Left kidney (tissue), 2 donors: ENCODE data around the gene ITGA11. TPM values are rescaled to one million over a fixed set of nuclear protein-coding genes. Genes with fewer than 3 reads are reported as not detected.

Experiments used
- DNase-seq: peaks from one replicate; pipeline ENCODE4 v3.0.0-alpha.2; 2013
- polyA plus RNA-seq: library from polyadenylated mRNA; unstranded; fragments of 120-200 nt; gene quantifications from one replicate; pipeline ENCODE4 v1.2.1, GENCODE V29; 2013; ENCODE audit not compliant: insufficient read length

ITGA11 gene
- polyA plus RNA-seq, 1 donor, result 3.6 TPM

DNA sequence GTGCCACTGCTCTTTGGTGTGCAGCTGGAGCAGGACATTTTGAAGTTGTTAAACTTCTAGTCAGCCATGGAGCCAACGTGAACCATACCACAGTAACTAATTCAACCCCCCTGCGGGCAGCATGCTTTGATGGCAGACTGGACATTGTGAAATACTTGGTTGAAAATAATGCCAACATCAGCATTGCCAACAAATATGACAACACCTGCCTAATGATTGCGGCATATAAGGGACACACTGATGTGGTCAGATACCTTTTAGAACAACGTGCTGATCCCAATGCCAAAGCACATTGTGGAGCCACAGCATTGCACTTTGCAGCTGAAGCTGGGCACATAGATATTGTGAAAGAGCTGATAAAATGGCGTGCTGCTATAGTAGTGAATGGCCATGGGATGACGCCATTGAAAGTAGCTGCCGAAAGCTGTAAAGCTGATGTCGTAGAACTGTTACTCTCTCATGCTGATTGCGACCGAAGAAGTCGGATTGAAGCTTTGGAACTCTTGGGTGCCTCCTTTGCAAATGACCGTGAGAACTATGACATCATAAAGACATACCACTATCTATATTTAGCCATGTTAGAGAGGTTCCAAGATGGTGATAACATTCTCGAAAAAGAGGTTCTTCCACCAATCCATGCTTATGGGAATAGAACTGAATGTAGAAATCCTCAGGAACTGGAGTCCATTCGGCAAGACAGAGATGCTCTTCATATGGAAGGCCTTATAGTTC, 142.2 kb downstream of the ITGA11 start:
- DNase-seq, result no peak

DNA sequence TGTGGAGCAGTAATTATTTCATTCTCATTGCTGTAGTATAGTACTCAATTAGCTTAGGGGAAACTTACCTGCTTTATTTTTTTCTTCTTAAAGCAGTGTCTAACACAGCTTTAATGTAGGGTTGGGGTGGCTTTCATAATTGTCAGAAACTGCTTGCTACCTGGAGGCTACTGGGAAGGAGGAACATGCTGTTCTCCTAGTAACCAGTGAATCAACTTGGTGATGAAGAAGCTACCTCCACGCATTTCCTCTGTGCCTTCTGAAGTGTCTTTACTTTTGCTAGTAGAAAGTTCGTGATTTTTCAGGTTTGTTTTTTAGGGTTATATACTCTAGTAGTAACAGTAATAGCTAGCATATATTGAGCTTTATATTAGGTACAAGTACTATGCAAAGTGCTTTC, 142.9 kb downstream of the ITGA11 start:
- no peak for DNase-seq

DNA sequence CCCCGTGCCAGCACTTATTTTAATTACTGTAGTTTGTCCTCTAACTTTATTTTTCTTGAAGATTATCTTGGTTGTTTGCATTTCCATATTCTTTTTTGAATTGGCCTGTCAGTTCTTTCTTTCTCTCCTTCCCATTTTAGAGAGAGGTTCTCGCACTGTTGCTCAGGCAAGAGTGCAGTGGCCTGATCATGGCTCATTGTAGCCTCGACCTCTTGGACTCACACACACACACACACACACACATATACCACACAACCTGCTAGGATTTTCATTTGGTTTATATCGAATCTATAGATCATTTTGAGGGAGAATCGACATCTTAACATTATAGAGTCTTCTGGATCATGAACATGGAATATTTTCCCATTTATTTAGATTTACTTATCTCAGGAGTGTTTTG, 145.7 kb downstream of the ITGA11 start:
- DNase-seq, result no peak

DNA sequence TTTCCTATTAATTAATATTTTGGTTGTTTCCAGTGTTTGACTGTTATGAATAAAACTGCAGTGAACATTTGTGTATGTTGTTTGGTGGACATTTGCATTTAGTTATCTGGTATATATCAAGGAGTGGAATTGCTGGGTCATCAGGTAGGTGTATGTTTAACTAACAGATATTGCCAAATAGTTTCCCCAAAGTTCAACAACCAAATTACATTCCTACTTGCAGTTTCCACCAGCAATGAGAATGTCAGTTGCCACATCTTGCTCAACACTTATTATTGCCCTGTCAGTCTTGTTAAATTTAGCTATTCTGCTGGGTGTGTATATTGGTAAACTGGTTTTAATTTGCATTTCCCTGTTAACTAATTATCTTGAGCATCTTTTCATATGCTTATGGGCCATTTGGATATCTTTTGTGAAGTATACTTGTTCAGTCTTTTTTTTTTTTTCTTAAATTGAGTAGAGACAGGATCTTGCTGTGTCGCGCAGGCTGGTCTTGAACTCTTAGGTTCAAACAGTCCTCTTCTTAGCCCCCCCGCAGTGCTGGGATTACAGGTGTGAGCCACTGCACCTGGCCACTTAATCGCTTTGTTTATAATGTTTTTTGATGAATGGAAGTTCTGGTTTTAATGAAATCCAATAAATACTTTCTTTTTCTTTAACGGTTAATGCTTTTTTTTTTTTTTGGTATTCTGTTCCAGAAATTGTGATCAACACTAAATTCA, 146.5 kb downstream of the ITGA11 start:
- DNase-seq, result no peak

DNA sequence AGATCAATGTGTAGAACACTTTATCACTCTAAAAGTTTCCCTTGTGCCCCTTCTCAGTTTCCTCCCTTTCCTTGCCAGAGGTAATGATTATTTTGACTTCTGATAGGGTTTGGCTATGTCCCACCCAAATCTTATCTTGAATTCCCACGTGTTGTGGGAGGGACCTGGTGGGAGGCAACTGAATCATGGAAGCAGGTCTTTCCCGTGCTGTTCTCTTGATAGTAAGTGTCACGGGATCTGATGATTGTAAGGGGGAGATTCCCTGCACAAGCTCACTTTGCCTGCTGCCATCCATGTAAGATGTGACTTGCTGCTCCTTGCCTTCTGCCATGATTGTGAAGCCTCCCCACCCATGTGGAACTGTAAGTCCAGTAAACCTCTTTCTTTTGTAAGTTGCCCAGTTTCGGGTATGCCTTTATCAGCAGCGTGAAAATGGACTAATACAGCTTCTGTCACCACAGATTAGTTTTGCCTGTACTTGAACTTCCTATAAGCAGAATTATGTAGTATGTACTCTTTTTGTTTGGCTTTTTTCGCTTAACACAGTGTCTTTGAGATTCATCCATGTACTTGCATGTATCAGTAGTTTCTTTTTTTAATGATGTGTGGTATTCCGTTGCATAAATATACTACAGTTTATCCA, 147.2 kb downstream of the ITGA11 start:
- DNase-seq, result no peak

DNA sequence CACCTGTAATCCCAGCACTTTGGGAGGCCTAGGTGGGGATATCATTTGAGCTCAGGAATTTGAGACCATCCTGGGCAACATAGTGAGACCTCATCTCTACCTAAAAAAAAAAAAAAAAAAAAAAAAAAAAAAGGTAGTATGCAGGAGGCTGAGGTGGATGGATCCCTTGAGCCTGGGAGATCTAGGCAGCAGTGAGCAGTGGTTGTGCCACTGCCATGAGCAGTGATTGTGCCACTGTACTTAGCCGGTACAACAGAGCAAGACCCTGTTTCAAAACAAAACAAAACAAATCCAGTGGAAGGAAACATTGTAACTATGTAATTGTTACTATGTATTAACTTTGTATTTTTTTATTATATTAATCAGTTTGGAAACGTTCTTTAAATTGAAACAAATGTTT, 148.6 kb downstream of the ITGA11 start:
- no peak for DNase-seq

DNA sequence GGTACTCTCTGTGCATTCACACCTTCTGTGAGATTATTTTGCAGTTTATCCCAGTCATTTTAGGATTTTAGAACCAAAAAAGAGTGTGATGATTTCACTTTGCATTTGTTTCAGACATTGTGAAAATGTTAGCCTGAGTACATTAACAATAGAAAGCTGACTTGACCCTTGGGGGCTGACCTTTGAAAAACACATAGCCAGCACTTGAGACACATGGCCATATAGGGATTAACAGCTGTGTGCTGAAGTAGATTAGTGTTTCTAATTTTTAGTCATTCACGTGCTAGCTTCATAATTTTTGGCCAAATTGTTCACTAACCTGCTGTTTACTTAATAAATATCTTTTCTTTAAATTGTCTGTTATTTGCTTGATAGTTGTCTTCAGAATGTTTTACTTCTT, 151.0 kb downstream of the ITGA11 start:
- DNase-seq, result no peak

DNA sequence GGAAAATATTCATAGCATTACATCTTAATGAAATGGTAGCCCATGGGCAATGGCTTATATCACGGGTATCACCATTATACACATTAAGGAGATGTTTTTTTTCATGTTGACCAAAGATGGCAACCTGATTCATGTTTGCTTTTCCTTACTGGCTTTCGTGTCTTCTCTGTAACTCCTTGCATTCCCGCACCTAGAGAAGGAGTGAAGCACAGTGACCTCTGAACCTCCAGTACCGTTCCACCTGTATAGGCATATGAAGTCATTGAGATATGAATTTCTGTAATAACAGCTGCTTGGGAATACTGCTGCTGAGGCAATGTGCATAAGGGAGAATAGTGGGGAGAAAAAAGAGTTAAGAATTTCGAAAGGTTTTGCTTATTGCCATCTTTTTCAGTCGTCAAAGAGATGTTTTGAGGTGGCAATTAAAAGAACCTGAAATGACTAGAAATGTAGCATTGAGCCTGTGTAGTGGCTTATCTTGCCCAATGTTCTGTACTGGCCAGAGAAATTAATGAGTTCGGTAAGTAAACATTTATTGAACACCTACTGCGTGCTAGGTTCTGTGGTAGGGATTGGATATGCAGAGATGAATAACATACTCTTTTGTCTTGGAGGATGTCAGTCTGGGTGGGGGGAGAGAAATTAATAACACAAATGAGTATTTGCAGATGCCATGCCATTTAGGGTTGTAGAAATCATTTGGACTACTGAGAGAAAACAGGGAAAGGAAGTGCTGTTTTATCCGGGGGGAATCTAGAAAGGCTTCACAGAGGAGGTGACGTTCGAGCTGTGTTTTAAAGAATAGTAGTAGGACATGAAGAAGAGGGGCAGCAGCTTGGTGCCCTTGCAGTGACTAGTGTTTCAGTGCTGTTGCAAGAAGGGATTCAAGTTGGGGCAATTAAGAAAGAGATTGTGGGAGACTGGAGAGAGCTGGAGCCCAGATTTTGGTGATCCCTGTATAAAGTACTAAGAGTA, 151.9 kb downstream of the ITGA11 start:
- DNase-seq, result no peak

DNA sequence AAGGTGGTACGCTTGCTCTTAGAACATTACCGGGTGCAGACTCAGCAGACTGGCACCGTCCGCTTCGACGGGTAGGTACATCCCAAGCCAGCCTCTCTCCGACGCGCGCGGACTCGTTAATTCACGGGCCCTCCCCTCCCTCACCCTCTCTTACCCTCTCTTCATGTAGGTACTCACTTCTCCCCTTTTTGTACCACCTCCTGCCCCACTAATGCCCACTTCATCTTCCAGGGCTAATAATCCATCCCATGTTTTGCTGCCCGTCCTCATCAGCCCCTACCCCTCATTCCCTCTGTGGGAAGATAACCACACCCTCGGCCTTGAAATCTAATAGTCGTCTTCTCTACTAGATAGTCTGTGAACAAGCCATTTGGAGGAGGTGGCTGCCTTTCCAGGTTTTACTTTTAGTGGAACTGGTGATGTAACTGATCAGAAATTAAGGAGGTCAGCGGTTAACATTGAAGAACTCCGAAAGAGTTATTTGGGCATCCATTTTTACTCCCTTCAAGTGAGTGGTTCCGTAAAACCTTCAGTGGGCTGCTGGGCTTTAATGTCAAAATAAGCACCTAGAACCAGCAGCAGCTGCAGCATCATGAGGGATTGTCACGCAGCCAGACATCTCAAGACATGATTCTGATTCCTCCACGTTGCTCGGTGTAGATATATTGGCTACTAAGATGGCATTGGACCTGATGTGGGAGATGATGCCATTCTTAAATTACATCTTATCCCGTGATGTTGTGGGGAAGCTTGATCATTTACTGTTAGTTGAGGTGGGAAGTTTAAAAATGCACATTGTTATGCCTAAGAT, 153.2 kb downstream of the ITGA11 start:
- DNase-seq, result peak; percentile 54

DNA sequence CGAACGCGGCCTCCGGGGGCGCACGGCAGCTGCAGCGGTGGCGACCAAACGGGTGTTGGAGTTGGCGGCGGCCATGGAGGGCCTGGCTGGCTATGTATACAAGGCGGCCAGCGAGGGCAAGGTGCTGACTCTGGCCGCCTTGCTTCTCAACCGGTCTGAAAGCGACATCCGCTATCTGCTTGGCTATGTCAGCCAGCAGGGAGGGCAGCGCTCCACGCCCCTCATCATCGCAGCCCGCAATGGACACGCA, 153.7 kb downstream of the ITGA11 start:
- no peak for DNase-seq

DNA sequence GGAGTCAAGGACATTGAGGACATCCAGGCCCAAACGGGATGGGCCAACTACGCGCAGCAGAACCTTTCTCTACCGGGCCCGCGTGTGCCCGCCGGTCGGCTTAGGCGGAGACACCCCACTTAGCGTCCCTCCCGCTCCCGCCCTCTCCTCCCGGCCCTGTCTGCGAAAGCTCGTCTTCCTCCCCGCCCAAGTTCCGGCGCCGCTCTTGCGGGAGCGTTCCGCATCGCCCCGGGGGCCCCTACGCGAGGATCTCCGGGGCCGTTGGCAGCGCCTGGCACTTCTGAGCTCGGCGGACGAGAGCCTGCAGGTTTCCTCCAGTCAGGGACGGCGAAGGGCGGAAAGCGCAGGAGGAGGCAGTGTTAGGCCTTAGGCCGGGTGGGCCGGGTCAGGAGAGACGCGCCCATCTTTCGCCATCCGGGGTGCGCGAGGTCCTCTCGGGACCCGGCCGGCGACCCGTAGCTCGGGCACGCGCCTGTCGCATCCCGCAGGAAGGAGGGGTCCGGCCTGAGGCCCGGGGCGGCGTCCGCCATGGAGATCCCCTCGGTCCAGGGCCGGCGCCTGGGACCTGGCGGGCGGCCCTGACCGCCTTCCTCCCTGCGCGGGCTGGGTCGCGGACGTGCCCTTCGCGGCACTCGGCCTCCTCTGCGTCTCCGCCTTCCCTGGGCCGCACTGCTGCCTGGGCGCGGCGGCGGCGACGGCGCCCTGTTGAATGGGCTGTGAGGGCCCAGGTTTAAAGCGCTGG, 154.2 kb downstream of the ITGA11 start, which contains the start of gene FEM1B:
FEM1B (plus strand) TSS at position 143 of the 742 bp plus-strand sequence. CDS start 673 bp downstream, outside the sequence.
- DNase-seq, result peak; percentile 91

DNA sequence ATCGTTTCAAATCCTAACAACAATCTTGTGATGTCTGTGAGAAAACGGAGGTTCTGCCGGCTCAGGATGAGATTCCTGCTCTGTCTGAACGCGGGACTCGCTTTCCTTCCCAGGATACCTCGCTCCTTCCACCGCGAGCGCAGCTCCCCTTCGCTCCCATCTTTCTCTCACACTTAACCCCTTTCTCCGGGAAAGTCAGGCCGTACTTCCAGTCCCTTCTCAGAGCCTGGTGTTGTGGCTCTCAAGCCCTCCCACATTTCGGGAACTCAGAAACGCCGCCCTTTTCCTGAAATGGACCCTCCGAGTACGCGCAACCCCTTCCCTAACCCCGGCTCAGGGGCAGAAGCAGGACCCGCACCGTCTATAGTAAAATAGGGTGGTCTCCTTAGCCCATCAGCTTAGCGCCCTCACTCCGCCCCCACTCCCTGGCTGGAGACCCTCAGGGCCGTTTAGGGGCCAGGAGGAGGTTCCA, 154.8 kb downstream of the ITGA11 start:
- DNase-seq, result peak; percentile 71

DNA sequence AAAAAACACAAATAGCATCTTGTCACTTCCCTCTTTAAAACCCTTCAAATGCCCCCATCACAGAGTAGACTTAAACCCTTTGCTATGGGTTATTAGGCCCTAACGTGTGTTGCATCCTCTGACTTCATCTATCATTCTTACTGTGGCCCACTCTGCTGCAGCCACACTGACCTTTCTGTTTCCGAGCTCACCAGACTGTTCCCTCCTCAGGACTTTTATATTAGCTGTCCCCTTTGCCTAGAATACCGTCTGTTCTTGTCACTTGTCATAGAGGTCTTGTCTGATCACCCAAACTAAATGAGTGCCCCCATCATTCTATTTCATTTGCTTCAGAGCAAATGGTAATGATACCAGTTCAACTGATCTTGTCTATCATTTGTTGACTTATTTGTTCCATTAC, 155.3 kb downstream of the ITGA11 start:
- DNase-seq, result no peak

DNA sequence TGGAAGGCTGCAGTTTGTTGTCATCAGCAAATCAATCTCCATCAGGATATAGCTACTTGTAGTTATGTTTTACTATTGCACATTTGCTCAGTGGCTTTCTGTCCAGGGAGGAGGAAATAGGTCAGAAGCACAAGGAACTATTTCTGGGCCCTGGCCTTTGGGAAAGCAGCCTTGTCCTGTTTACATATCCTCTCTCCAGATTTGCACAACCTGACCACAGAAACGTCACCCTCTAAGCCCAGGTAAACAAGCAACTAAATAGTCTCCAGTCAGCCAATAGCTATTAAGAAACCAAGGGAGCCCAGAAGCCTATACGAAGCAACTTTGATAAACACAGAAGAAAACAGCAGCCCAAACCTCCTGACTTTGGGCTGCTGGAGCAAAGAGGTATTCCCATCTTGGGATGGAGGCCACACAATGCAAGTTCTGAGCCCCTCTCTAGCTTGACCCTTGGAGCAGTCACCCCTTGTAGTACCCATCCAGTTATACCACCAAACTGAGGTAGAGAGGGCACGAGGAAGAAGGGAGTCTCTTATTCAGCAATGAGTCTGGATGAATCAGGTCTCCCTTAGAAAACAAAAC, 156.7 kb downstream of the ITGA11 start:
- DNase-seq, result no peak

DNA sequence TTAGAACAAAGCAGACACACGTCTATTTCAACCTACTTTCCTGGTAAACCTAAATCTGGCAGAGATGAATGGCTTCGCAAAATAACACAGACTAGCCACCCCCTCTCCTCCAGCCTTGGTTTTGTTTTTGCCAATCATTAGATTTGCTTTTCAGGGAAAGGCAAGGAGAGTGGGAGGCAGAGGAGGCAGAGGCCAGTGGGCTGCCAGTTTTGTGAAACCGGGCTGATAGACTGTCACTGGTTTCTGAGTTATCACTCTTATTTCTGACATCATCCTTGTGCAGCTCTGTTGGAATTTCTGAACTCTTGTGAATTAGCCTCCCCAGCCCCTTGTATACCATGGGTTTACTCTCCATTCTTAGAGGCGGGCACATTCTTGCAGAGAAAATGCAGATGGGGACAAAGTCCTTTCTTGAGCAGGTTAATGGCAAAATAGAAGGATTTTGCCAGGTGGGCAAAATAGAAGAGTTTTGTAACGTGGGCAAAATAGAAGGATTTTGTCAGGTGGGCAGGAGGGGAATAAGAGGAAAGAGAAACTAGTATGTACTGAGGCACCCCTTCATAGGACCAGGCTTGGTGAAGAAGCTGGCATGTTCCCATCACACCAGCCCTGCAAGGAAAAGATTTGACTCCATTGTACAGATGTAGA, 157.6 kb downstream of the ITGA11 start:
- no peak for DNase-seq

DNA sequence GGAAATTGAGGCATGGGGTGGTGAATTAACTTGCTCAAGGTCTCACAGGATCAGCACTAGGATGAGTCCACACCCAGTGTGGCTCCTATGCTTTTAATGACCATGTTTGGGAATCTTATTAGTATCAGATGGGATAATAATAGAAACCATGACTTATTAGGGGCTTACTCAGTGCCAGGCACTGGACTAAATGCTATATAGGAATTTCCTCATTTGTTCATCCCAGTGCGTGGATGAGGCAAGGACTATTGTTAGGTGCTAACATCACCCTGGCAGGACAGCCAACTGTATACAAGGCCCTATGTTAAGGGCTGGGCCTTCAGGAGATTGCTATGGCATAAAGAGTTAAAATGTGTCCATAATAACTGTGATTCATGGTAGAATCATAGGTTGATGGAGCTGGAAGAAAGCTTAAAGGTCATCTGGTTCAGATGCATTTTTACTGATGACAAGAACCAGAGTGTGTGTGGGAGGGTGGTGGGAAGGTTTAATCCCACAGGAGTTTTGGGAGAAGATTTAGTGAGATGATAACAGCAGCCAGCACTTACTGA, 159.2 kb downstream of the ITGA11 start:
- DNase-seq, result no peak

DNA sequence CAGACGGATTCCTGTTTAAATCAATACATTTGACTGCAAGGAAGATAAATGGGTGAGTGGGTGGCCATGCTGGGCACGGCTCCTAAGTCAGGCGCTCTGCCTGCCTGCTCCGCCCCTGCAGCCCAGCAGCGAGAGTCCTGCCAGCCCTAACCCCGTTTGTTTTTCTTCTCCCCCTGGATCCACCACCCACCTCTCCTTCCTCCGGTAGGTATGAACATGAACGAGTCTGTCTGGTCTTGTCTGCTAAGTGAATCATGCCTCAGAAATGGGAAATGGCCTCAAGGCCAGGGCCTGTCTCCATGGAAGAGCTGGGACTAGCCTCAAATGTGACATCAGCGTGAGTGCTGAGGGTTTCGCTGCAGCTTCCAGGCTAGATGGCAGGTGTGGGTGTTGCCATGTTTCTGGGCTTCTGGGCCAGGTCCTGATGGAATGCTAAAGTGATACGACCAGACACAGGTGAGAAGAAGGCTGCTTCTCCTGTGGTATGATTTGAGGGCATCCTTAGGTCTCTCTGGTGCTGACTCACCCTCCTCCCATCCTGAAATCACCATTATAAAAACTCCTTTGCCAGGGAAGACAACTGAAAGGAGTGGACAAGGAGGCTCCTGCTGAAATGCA, 160.0 kb downstream of the ITGA11 start:
- DNase-seq, result no peak

DNA sequence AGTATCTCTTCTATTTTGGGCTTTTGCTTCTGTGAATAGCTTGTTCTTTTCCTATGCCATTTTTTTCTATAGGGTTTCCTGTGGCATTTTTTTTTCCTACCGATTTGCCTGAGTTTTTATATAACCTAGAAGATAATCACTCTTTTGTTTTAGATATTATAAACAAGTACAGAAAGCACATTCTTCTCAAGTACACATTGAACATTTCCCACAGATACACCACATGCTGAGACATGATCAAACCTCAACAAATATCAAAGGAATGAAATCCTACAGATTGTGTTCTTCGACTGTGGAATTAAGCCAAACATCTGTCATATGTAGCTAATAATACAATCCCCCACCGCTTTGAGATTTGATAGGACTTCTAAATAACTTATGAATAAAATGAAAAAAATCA, 163.6 kb downstream of the ITGA11 start:
- no peak for DNase-seq

DNA sequence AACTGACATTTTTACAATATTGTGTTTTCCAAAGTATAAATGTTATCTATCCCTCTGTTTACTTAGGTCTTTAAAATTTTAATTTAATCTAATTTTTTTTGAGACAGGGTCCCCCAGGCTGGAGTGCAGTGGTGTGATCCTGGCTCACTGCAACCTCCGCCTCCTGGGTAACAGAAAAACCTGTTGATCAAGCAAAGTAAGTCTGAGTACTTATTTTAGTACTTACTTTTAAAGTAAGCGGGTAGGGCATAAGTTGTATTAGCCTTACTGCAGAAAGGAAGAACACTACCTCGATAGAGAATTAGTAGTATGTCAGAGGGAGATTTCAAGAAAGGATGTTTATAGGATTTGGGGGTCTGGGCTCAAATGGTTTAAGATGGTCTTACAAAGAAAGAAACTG, 166.3 kb downstream of the ITGA11 start:
- no peak for DNase-seq
